Omental fat pad (tissue), 4 donors: Measurements from ENCODE around the gene EGLN1. TPM values are rescaled to one million over a fixed set of nuclear protein-coding genes. Genes with fewer than 3 reads are reported as not detected.
"Not testable (repeated sequence)": the region's sequence is repeated elsewhere in the genome, so short reads cannot be mapped to it uniquely, and the experiment has no call there.

Experiments used
- ATAC-seq: fragments of 150-250 bp; one replicate; pipeline ENCODE4 v1.9.1; 2016; ENCODE audit warnings: mild to moderate bottlenecking, moderate library complexity; ENCODE audit not compliant: low FRiP score
- DNase-seq: peaks from one replicate; pipeline ENCODE4 v3.0.0-alpha.2; 2019; ENCODE audit warnings: low spot score
- CTCF ChIP-seq, 3 donors: fragments of 450-650 bp; IDR thresholded peaks; one replicate each; pipeline ENCODE4 v1.5.1; 2016 to 2017; ENCODE audit warnings: antibody characterized with exemption in 3 of 3, mild to moderate bottlenecking in 3 of 3, moderate library complexity in 2 of 3
- total RNA-seq, 4 donors: library from RNA; depleted of rRNA; stranded (reverse); fragments of >200 nt; gene quantifications; one replicate each; pipeline ENCODE4 v1.1.0, GENCODE V29; 2016

The EGLN1 gene
- total RNA-seq, 4 donors from 2014 or later: 24.6 to 48.2 (median 37.2) TPM

GRCh38 chr1:231446138-231446537 lies 24.1 kb upstream of the EGLN1 start:
- DNase-seq: no peak
- no peak for TF ChIP-seq CTCF (IDR thresholded peaks at IDR 0.05)
- ATAC-seq: no peak

GRCh38 chr1:231444059-231444458 lies 22.0 kb upstream of the EGLN1 start:
- DNase-seq (no peak), ATAC-seq (no peak)
- no peak for TF ChIP-seq CTCF (IDR thresholded peaks at IDR 0.05)

- DNase-seq (no peak), ATAC-seq (no peak)
- TF ChIP-seq CTCF (IDR thresholded peaks at IDR 0.05): no peak
Observed at GRCh38 chr1:231443363-231443762, 21.3 kb upstream of the EGLN1 start.

GRCh38 chr1:231442735-231443134 lies 20.6 kb upstream of the EGLN1 start:
- TF ChIP-seq CTCF (IDR thresholded peaks at IDR 0.05): no peak
- ATAC-seq (no peak), DNase-seq (no peak)

GRCh38 chr1:231432996-231433395 lies 10.9 kb upstream of the EGLN1 start:
- no peak for TF ChIP-seq CTCF (IDR thresholded peaks at IDR 0.05)
- ATAC-seq (no peak), DNase-seq (no peak)

GRCh38 chr1:231431665-231432415 lies 9.8 kb upstream of the EGLN1 start:
- ATAC-seq (no peak), DNase-seq (no peak)
- no peak for TF ChIP-seq CTCF (IDR thresholded peaks at IDR 0.05)

- DNase-seq, ATAC-seq: not testable (repeated sequence)
Observed at GRCh38 chr1:231430678-231431352, 8.7 kb upstream of the EGLN1 start.
